Activated CD8-positive, alpha-beta T cell treated with anti-CD3 and anti-CD28 coated beads for 36 hours (primary cell): ENCODE results near the gene BTG2. TPM values are rescaled to one million over a fixed set of nuclear protein-coding genes. Genes with fewer than 3 reads are reported as not detected.
"Not testable (repeated sequence)": the region's sequence is repeated elsewhere in the genome, so short reads cannot be mapped to it uniquely, and the experiment has no call there.

Experiments used
- ATAC-seq: fragments of 200-7000 bp; cut with Tn5 transposase; one replicate; pipeline ENCODE4 v1.10.0; 2021; ENCODE audit warnings: mild to moderate bottlenecking, moderate library complexity
- CTCF ChIA-PET: fragments of 350-600 bp; sonication (Branson Sonifier 250); formaldehyde crosslinking; loops from one replicate; lab custom pipeline; 2021; ENCODE audit warnings: antibody characterized with exemption; lab: Charles Lee
- POLR2A ChIA-PET: fragments of 350-600 bp; sonication (Branson Sonifier 250); formaldehyde crosslinking; loops from one replicate; lab custom pipeline; 2021; ENCODE audit warnings: antibody characterized with exemption; lab: Charles Lee
- DNase-seq: peaks from one replicate; pipeline ENCODE4 v3.0.0-alpha.2; 2020
- H3K27ac Mint-ChIP-seq: one replicate; pipeline ENCODE4 v1.8.0; 2021; ENCODE audit warnings: mild to moderate bottlenecking, mixed read lengths
- H3K27me3 Mint-ChIP-seq: one replicate; pipeline ENCODE4 v1.8.0; 2021; ENCODE audit warnings: mixed read lengths
- H3K36me3 Mint-ChIP-seq: one replicate; pipeline ENCODE4 v1.8.0; 2021; ENCODE audit warnings: low read depth, mixed read lengths
- H3K4me1 Mint-ChIP-seq: one replicate; pipeline ENCODE4 v1.8.0; 2021; ENCODE audit warnings: low read depth, mixed read lengths
- H3K4me3 Mint-ChIP-seq: one replicate; pipeline ENCODE4 v1.8.0; 2021; ENCODE audit warnings: mild to moderate bottlenecking, moderate library complexity, mixed read lengths
- H3K9me3 Mint-ChIP-seq: one replicate; pipeline ENCODE4 v1.8.0; 2021; ENCODE audit warnings: mixed read lengths
- intact Hi-C: fragments of 100-400 bp; cut with micrococcal nuclease; formaldehyde crosslinking; loops from one replicate; pipeline ENCODE4 v1.10.0; 2022
- total RNA-seq, 2 experiments: library from RNA; stranded (reverse); gene quantifications; one replicate each; pipeline ENCODE4 v1.2.3, GENCODE V29; 2021
- TF ChIP-seq, protein P1 (sequence below): fragments of 200-600 bp; IDR thresholded peaks from one replicate; pipeline ENCODE4 v1.8.0; 2022; ENCODE audit warnings: antibody characterized with exemption, mild to moderate bottlenecking

Gene BTG2, protein sequence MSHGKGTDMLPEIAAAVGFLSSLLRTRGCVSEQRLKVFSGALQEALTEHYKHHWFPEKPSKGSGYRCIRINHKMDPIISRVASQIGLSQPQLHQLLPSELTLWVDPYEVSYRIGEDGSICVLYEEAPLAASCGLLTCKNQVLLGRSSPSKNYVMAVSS
- total RNA-seq: 100 to 1,000 TPM; 115 TPM

DNA sequence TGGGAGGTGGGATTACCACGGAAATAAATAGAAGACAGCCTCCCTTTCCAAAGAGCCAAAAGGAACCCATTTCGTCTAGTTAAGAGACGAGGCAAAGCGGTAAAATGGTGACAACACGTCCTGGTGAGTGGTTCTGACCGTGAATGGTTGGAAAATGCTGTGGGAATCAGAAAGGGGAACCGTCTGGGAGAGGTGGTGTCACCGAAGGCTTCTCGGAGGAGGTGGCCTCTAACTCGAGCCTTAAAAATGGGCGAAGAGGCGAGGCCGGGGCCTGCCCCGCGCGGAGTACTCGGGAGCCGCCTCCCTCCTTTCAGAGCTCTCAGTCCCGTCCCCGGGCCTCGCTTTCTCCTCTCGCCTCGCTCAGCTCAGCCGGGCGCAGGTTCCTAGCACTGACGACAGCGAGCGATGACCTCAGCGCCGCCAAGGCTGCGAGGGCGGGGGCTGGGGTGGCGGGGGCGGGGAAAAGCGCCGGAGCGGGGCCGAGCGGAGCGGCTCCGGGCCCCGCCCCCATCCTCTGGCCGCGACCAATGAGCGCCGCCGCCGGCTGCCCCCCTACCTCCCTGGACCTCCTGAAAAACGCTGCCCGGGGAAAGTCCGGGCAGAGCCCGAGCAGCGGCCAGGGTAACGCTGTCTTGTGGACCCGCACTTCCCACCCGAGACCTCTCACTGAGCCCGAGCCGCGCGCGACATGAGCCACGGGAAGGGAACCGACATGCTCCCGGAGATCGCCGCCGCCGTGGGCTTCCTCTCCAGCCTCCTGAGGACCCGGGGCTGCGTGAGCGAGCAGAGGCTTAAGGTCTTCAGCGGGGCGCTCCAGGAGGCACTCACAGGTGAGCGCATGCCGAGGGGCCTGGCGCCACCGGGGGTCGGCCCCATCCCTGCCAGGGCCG is at the start of gene BTG2:
BTG2 (plus strand) TSS at position 601 of the 890 bp plus-strand sequence; CDS start at position 689, 88 bp downstream.
- peaks cover 49% of the 10 kb centered on the region for H3K36me3 Mint-ChIP-seq
- intact Hi-C loops: loop anchor here (5.0 kb wide), 1 partner anchor 33 kb away; no protein-coding TSS in a partner anchor

DNA sequence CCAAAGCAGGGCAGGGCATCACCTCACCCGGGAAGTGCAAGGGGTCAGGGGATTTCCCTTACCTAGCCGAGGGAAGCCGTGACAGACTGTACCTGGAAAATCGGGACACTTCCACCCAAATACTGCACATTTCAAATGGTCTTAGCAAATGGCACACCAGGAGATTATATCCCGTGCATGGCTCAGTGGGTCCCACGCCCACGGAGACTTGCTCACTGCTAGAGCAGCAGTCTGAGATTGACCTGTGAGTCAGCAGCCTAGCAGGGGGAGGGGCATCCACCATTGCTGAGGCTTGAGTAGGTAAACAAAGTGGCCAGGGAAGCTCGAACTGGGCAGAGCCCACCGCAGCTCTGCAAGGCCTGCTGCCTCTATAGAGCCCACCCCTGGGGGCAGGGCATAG is 48.7 kb upstream of the BTG2 start:
- H3K27me3 Mint-ChIP-seq: peaks cover 15% of the 10 kb centered on the region

More for the DNA sequence above, at the start of gene BTG2:
- Mint-ChIP-seq H3K4me1 (peaks cover 55% of the 10 kb centered on the region), H3K27me3 (no peaks in the 10 kb centered on the region), H3K27ac (peak within 1 kb of the TSS; percentile 98), H3K9me3 (no peaks in the 10 kb centered on the region), H3K4me3 (peak within 1 kb of the TSS; percentile 99)
- peak; percentile 85 for ATAC-seq
- TF ChIP-seq, protein P1, sequence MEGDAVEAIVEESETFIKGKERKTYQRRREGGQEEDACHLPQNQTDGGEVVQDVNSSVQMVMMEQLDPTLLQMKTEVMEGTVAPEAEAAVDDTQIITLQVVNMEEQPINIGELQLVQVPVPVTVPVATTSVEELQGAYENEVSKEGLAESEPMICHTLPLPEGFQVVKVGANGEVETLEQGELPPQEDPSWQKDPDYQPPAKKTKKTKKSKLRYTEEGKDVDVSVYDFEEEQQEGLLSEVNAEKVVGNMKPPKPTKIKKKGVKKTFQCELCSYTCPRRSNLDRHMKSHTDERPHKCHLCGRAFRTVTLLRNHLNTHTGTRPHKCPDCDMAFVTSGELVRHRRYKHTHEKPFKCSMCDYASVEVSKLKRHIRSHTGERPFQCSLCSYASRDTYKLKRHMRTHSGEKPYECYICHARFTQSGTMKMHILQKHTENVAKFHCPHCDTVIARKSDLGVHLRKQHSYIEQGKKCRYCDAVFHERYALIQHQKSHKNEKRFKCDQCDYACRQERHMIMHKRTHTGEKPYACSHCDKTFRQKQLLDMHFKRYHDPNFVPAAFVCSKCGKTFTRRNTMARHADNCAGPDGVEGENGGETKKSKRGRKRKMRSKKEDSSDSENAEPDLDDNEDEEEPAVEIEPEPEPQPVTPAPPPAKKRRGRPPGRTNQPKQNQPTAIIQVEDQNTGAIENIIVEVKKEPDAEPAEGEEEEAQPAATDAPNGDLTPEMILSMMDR: no peak
- DNase-seq: peak; percentile 93
- ChIA-PET POLR2A (interaction anchor here (2.1 to 9.3 kb wide), 6 partner anchors 12 to 34 kb away, joined by 17 to 225 read pairs (median 68); no protein-coding TSS in a partner anchor), CTCF (interaction anchor here (3.4 to 9.7 kb wide), 6 partner anchors 14 to 35 kb away, joined by 19 to 237 read pairs (median 106); no protein-coding TSS in a partner anchor)

DNA sequence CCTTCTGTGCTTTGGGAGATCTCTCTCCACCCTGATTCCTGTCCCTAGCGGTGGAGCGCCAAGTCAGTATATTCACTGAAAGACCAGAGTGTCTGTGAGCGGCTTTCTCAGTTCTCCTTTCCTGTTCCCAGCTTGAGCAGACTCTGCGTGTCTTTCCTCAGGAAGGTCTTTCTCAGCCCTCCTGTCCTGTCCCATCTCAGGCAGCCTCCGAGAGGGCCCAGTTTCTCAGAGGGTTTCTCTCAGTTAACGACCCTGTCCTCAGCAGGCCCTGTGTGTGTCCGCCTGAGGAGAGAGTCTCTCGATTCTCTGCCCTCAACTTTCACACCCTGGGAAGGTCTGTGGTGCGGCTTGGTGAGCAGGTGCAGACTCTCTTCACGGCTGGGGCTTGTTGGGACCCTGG is 41.8 kb upstream of the BTG2 start:
- no peak for ATAC-seq

More for the DNA sequence above, 48.7 kb upstream of the BTG2 start:
- peak; percentile 61 for DNase-seq
- ATAC-seq, H3K27ac Mint-ChIP-seq, H3K4me1 Mint-ChIP-seq, POLR2A ChIA-PET, H3K36me3 Mint-ChIP-seq, H3K4me3 Mint-ChIP-seq, intact Hi-C loops, H3K9me3 Mint-ChIP-seq: not testable (repeated sequence)
- CTCF ChIA-PET: interaction anchor here (1.9 kb wide), 1 partner anchor 11 kb away, joined by 9 read pairs; no protein-coding TSS in a partner anchor

DNA sequence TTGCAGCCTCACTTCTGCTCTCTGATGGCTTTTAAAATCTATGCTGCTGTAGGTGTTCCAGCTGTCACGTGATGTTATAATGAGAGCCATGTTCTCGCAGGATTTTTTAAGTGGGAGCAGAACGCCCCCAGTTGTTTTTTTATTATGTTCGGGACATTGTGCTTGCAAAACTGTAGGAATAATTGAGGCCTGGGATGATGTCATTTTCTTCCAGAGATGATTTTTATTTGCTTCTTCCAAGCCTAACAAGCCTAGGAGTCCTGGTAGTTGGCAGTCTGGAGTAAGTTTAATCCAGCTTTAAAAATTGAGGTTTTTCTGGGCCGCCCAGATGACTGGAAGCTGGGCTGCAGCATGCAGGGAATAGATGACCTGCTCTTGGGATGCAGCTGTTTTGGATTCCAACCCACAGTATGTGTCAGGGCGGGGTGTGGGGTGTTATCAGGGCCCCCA is 41.2 kb upstream of the BTG2 start:
- DNase-seq: no peak
- Mint-ChIP-seq H3K4me3 (no peak overlapping the region), H3K27ac (no peak overlapping the region), H3K4me1 (peaks cover 5% of the 10 kb centered on the region), H3K9me3 (no peaks in the 10 kb centered on the region), H3K36me3 (no peaks in the 10 kb centered on the region), H3K27me3 (no peaks in the 10 kb centered on the region)
- TF ChIP-seq, protein P1: no peak
- ChIA-PET CTCF (interaction anchor here (1.2 to 20.6 kb wide), 3 partner anchors 77 to 240 kb away, joined by 3 to 1114 read pairs (median 6); partner anchors contain the start of gene FMOD), POLR2A (no interaction called here)
- intact Hi-C loops: no loop called here
- no peak for ATAC-seq

More for the DNA sequence above, 41.8 kb upstream of the BTG2 start:
- TF ChIP-seq, protein P1: no peak
- DNase-seq: no peak
- H3K27ac Mint-ChIP-seq: no peak overlapping the region
- no peaks in the 10 kb centered on the region for H3K9me3 Mint-ChIP-seq
- ChIA-PET POLR2A (no interaction called here), CTCF (interaction anchor here (1.2 to 20.6 kb wide), 4 partner anchors 57 to 241 kb away, joined by 3 to 1114 read pairs (median 4); partner anchors contain the start of gene FMOD)
- intact Hi-C loops: no loop called here
- H3K27me3 Mint-ChIP-seq: no peaks in the 10 kb centered on the region
- H3K36me3 Mint-ChIP-seq: no peaks in the 10 kb centered on the region
- H3K4me1 Mint-ChIP-seq: peaks cover 5% of the 10 kb centered on the region
- no peak overlapping the region for H3K4me3 Mint-ChIP-seq

DNA sequence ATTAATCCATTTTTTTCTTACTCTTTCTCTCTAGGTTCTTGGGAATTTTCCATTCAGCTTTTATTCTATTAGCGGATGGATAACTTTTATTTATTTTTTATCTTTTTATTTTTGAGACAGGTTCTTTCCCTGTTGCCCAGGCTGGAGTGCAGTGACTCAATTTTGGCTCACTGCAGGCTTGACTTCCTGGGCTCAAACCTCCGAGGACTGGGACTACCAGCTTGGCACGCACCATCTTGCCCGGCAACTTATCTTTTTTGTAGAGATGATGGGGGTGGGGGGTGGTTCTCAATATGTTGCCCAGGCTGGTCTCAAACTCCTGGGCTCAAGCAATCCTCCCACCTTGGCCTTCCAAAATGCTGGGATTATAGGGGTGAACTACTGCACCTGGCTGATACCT is 39.8 kb upstream of the BTG2 start:
- intact Hi-C loops: no loop called here
- Mint-ChIP-seq H3K4me1 (peaks cover 5% of the 10 kb centered on the region), H3K27ac (no peak overlapping the region), H3K36me3 (no peaks in the 10 kb centered on the region), H3K9me3 (no peaks in the 10 kb centered on the region), H3K27me3 (no peaks in the 10 kb centered on the region), H3K4me3 (no peak overlapping the region)
- TF ChIP-seq, protein P1: no peak
- DNase-seq (no peak), ATAC-seq (no peak)
- POLR2A ChIA-PET: no interaction called here
- CTCF ChIA-PET: interaction anchor here (20.6 kb wide), 1 partner anchor 76 kb away, joined by 1114 read pairs; the partner anchor contains the start of gene FMOD

DNA sequence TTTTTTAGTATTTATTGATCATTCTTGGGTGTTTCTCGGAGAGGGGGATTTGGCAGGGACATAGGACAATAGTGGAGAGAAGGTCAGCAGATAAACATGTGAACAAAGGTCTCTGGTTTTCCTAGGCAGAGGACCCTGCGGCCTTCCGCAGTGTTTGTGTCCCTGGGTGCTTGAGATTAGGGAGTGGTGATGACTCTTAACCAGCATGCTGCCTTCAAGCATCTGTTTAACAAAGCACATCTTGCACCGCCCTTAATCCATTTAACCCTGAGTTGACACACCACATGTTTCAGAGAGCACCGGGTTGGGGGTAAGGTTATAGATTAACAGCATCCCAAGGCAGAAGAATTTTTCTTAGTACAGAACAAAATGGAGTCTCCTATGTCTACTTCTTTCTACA is 39.2 kb upstream of the BTG2 start:
- H3K4me3 Mint-ChIP-seq, H3K36me3 Mint-ChIP-seq, H3K27ac Mint-ChIP-seq, DNase-seq, H3K9me3 Mint-ChIP-seq, H3K4me1 Mint-ChIP-seq, POLR2A ChIA-PET, H3K27me3 Mint-ChIP-seq, ATAC-seq: not testable (repeated sequence)
- CTCF ChIA-PET: interaction anchor here (1.6 to 20.6 kb wide), 10 partner anchors 20 to 315 kb away, joined by 3 to 1114 read pairs (median 104); partner anchors contain the start of genes BTG2 and FMOD
- intact Hi-C loops: loop anchor here (2.0 kb wide), 1 partner anchor 221 kb away; no protein-coding TSS in a partner anchor
